Uterus (tissue), 2 donors: ENCODE results near the gene BUB1B.

Experiments
- CTCF ChIP-seq, 4 experiments: fragments of 200-600 bp in 2 of 4; fragments of 450-650 bp in 2 of 4; sonication (generic) in 2 of 4; IDR thresholded peaks; one replicate each; pipeline ENCODE4 v1.5.1; 2016 to 2019; ENCODE audit warnings: antibody characterized with exemption in 4 of 4, mild to moderate bottlenecking in 2 of 4, moderate library complexity in 1 of 4
- POLR2A ChIP-seq, 2 donors: fragments of 450-650 bp; IDR thresholded peaks; one replicate each; pipeline ENCODE4 v1.6.1; 2016; ENCODE audit warnings: antibody characterized with exemption in 2 of 2, mild to moderate bottlenecking in 1 of 2, moderate library complexity in 1 of 2

GRCh38 chr15:40226736-40227135 lies 65.9 kb downstream of the BUB1B start:
- TF ChIP-seq CTCF (IDR thresholded peaks at IDR 0.05) (no peak), POLR2A (IDR thresholded peaks at IDR 0.05) (no peak)
